Amniotic stem cell (primary cell): Measurements from ENCODE around the gene NBPF26.
"Not testable (repeated sequence)": the region's sequence is repeated elsewhere in the genome, so short reads cannot be mapped to it uniquely, and the experiment has no call there.

ENCODE experiments used
- DNase-seq: peaks from one replicate; lab custom pipeline; 2025; lab: John Stamatoyannopoulos, UW

The NBPF26 gene

DNA sequence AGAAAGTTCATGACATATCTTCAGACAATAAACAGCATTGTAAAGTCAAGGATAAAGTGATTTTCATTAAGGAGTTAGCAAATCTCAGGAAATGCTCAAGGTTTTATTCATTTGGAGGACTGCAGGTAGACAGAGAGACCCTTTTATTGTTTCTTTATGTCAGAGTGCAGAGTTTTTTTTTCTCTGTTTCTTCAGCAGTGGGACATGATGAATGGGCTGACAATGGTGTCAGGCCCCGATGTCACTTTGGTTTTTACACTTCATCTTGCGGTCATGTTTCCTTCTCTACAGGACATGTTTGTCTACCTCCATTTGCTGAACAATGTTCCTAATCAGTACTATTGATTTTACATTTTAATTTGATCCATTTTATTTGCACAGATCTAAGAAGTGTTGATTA lies 134.4 kb downstream of the NBPF26 start:
- DNase-seq, result not testable (repeated sequence)

DNA sequence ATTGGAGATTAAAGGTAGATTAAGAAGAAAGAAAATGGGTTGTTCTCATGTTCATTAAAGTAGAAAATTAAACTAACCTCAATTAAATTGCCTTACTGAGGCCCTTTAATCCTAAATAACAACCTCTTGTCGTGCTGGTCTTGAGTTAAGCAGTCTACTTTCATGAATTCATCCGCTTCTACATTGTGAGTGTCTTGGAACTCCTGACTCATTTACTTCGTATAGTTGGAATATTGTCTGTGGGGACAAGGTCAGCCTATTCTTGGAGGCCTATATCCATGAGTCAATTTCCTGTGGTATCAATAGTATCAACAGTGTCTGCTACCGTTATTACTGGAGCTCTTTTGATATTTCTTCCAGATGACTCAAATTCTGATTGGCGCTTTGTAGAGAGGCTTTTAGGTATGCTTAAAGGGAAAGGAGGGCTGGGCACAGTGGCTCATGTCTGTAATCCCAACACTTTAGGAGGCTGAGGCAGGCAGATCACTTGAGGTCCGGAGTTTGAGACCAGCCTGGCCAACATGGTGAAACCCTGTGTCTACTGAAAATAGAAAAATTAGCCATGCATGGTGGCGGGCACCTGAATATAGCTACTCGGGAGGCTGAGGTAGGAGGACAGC lies 136.0 kb downstream of the NBPF26 start:
- DNase-seq, result not testable (repeated sequence)

DNA sequence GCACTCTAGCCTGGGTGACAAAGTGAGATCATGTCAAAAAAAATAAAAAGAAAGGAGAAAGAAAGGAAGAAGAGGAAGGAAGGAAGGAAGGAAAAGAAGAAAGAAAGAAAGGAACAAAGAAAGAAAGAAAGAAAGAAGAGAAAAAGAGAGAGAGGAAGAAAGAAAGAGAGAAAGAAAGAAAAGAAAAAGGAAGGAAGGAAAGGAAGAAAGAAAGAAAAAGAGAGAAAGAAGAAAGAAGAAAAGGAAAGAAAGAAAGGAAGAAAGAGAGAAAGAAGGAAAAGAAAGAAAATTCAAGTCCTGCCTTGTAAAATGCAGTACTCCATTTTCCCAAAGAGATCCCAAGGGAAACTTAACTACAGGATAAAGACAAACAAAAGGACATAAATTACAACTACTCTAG lies 154.5 kb downstream of the NBPF26 start:
- DNase-seq, result not testable (repeated sequence)

GRCh38 chr1:120880056-120880455 lies 156.3 kb downstream of the NBPF26 start:
- DNase-seq, result not testable (repeated sequence)

- DNase-seq, result not testable (repeated sequence)
Measured at GRCh38 chr1:120881934-120882333, 158.2 kb downstream of the NBPF26 start.
